Thoracic aorta (tissue), 2 donors: ENCODE data around the gene GTF3C4. TPM values are rescaled to one million over a fixed set of nuclear protein-coding genes. Genes with fewer than 3 reads are reported as not detected.

Experiments
- ATAC-seq: fragments of 150-250 bp; one replicate; pipeline ENCODE4 v1.8.0; 2017; ENCODE audit warnings: low read depth; ENCODE audit not compliant: insufficient number of reproducible peaks, low FRiP score
- DNase-seq: peaks from one replicate; pipeline ENCODE4 v3.0.0-alpha.2; 2020; ENCODE audit warnings: low spot score
- H3K27ac ChIP-seq, 2 donors: fragments of 200-600 bp; sonication (generic); 1 replicate in 1 of 2; 2 replicates in 1 of 2; pipeline ENCODE4 v1.5.1; 2016; ENCODE audit warnings: mild to moderate bottlenecking in 2 of 2, moderate library complexity in 2 of 2
- H3K27me3 ChIP-seq: fragments of 200-600 bp; sonication (generic); replicated peaks from 2 replicates; pipeline ENCODE4 v1.6.0; 2016; ENCODE audit warnings: mild to moderate bottlenecking; ENCODE audit not compliant: insufficient read depth
- H3K36me3 ChIP-seq: fragments of 200-600 bp; sonication (generic); one replicate; pipeline ENCODE4 v1.5.1; 2016
- H3K4me1 ChIP-seq, 2 donors: fragments of 200-600 bp; sonication (generic); 1 replicate in 1 of 2; 2 replicates in 1 of 2; pipeline versions ENCODE4 v1.5.1 to v1.6.0; 2016; ENCODE audit warnings: low read depth in 2 of 2, mild to moderate bottlenecking in 1 of 2; ENCODE audit not compliant: control insufficient read depth in 1 of 2
- H3K4me3 ChIP-seq: fragments of 200-600 bp; sonication (generic); 2 replicates; pipeline ENCODE4 v1.5.1; 2016; ENCODE audit warnings: mild to moderate bottlenecking
- H3K9me3 ChIP-seq: fragments of 200-600 bp; sonication (generic); 2 replicates; pipeline ENCODE4 v1.5.1; 2016
- total RNA-seq, 2 donors: library from RNA; depleted of rRNA; stranded (reverse); fragments of >200 nt; gene quantifications; one replicate each; pipeline versions ENCODE4 v1.1.0 to v1.2.3, GENCODE V29; 2016
- TF ChIP-seq, protein P1 (sequence below): fragments of 200-600 bp; sonication (generic); IDR thresholded peaks from one replicate; pipeline ENCODE4 v1.5.1; 2019; ENCODE audit warnings: antibody characterized with exemption

The GTF3C4 gene
- total RNA-seq, 2 donors from 2014 or later = 7.2 to 16.4 TPM

DNA sequence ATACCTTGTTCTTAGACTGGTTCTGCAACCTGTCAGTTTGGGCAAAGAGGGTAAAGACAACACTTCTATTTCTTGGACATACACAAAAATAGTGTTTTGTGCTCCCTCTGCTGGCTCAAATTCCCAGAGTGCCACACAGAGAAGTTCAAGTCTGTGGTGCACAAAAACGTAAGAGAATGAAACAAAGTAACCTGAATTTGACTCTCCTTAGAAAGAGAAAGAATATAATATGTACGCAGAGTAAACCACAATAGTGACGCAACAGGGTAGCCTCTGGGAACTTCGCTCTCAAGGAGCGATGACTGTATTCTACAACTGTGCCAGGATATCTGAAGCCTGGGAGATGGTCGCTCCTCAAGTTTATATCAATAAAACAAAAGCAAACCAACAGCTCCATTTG, 19.0 kb upstream of the GTF3C4 start:
- H3K9me3 ChIP-seq = no peaks in the 10 kb centered on the region
- no peaks in the 10 kb centered on the region for H3K27me3 ChIP-seq
- H3K4me3 ChIP-seq = no peak overlapping the region
- H3K4me1 ChIP-seq = no peaks in the 10 kb centered on the region
- TF ChIP-seq, protein P1, sequence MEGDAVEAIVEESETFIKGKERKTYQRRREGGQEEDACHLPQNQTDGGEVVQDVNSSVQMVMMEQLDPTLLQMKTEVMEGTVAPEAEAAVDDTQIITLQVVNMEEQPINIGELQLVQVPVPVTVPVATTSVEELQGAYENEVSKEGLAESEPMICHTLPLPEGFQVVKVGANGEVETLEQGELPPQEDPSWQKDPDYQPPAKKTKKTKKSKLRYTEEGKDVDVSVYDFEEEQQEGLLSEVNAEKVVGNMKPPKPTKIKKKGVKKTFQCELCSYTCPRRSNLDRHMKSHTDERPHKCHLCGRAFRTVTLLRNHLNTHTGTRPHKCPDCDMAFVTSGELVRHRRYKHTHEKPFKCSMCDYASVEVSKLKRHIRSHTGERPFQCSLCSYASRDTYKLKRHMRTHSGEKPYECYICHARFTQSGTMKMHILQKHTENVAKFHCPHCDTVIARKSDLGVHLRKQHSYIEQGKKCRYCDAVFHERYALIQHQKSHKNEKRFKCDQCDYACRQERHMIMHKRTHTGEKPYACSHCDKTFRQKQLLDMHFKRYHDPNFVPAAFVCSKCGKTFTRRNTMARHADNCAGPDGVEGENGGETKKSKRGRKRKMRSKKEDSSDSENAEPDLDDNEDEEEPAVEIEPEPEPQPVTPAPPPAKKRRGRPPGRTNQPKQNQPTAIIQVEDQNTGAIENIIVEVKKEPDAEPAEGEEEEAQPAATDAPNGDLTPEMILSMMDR = no peak
- ATAC-seq (no peak), DNase-seq (no peak)
- peaks cover 27% of the 10 kb centered on the region for H3K36me3 ChIP-seq
- no peak overlapping the region for H3K27ac ChIP-seq

DNA sequence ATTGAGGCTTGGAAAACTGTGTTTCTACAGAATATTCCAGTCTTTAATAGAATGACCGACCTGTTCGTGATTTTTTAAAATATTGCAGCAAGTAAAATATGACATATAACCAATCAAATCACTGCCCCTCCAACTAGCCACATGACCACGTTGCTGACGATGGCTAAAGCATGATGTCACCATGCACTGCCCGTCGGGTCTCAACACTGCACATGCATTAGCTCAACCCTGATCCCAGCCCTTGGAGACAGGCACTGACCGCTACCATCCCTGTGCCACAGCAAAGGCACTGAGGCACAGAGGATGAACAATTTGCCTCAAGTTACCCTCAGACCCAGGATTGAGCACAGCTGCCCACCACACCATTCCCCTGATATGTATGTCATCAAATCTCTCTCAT, 14.0 kb upstream of the GTF3C4 start:
- H3K4me3 ChIP-seq = no peak overlapping the region
- TF ChIP-seq, protein P1 = no peak
- peaks cover 31% of the 10 kb centered on the region for H3K36me3 ChIP-seq

GRCh38 chr9:132662152-132662945, 7.9 kb upstream of the GTF3C4 start:
- Histone ChIP-seq H3K4me3 (no peak overlapping the region), H3K4me1 (no peaks in the 10 kb centered on the region), H3K27me3 (no peaks in the 10 kb centered on the region), H3K9me3 (no peaks in the 10 kb centered on the region), H3K36me3 (peaks cover 36% of the 10 kb centered on the region), H3K27ac (no peak overlapping the region)
- TF ChIP-seq, protein P1 = no peak
- DNase-seq (no peak), ATAC-seq (no peak)

More for the DNA sequence above, 14.0 kb upstream of the GTF3C4 start:
- no peak overlapping the region for H3K27ac ChIP-seq
- no peaks in the 10 kb centered on the region for H3K4me1 ChIP-seq
- H3K27me3 ChIP-seq = no peaks in the 10 kb centered on the region
- no peak for ATAC-seq
- DNase-seq = no peak
- H3K9me3 ChIP-seq = no peaks in the 10 kb centered on the region

DNA sequence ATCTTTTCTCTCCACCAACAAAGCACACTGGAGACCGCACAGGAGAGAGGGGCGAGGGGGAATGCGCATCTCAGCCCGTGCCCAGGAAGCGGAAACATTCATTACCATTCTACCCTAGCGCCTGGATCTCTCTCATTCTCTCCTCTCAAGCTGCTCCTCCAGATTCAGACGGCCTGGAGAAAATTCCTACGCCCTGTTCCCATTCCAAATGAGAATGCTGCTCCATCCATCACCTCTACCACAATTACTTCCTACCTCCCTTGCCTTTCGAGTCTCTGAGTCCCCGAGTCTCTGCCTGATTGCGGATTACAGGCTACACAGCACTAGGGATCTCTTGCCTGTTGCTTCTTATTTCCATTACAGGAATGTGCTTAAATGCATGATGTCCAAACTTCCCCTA, 7.1 kb upstream of the GTF3C4 start:
- Histone ChIP-seq H3K4me3 (no peak overlapping the region), H3K36me3 (peaks cover 29% of the 10 kb centered on the region), H3K27ac (no peak overlapping the region), H3K27me3 (no peaks in the 10 kb centered on the region), H3K4me1 (no peaks in the 10 kb centered on the region), H3K9me3 (no peaks in the 10 kb centered on the region)
- DNase-seq (no peak), ATAC-seq (no peak)
- TF ChIP-seq, protein P1 = no peak

- no peaks in the 10 kb centered on the region for H3K27me3 ChIP-seq
- TF ChIP-seq, protein P1 = no peak
- H3K4me3 ChIP-seq = no peak overlapping the region
- DNase-seq (no peak), ATAC-seq (no peak)
- H3K36me3 ChIP-seq = peaks cover 24% of the 10 kb centered on the region
- H3K9me3 ChIP-seq = no peaks in the 10 kb centered on the region
- no peak overlapping the region for H3K27ac ChIP-seq
- peaks cover 0 to 2% of the 10 kb centered on the region in 2 donors for H3K4me1 ChIP-seq
Observed at GRCh38 chr9:132663851-132664250, 6.4 kb upstream of the GTF3C4 start.
